AG09309 (cell line): ENCODE data around the gene ITGB1BP1.

Experiments used
- DNase-seq: peaks from one replicate; pipeline ENCODE4 v3.0.0-alpha.2; 2010; ENCODE audit warnings: low read depth
- H3K4me3 ChIP-seq: 2 replicates; pipeline ENCODE4 v1.5.1; 2011; ENCODE audit warnings: mild to moderate bottlenecking, low read depth, low read length, moderate library complexity; ENCODE audit not compliant: control insufficient read depth
- TF ChIP-seq, protein P1 (sequence below): IDR thresholded peaks from 2 replicates; pipeline ENCODE4 v1.5.1; 2011; ENCODE audit warnings: mild to moderate bottlenecking, low read depth, low read length, inconsistent platforms; ENCODE audit not compliant: insufficient read depth, control insufficient read depth; ENCODE audit errors: missing control alignments

ITGB1BP1 gene

GRCh38 chr2:9430316-9431293 is 7.3 kb upstream of the ITGB1BP1 start:
- DNase-seq = no peak
- TF ChIP-seq, protein P1, sequence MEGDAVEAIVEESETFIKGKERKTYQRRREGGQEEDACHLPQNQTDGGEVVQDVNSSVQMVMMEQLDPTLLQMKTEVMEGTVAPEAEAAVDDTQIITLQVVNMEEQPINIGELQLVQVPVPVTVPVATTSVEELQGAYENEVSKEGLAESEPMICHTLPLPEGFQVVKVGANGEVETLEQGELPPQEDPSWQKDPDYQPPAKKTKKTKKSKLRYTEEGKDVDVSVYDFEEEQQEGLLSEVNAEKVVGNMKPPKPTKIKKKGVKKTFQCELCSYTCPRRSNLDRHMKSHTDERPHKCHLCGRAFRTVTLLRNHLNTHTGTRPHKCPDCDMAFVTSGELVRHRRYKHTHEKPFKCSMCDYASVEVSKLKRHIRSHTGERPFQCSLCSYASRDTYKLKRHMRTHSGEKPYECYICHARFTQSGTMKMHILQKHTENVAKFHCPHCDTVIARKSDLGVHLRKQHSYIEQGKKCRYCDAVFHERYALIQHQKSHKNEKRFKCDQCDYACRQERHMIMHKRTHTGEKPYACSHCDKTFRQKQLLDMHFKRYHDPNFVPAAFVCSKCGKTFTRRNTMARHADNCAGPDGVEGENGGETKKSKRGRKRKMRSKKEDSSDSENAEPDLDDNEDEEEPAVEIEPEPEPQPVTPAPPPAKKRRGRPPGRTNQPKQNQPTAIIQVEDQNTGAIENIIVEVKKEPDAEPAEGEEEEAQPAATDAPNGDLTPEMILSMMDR = no peak
- H3K4me3 ChIP-seq = no peak overlapping the region

- no peak for DNase-seq
- TF ChIP-seq, protein P1 = no peak
- no peak overlapping the region for H3K4me3 ChIP-seq
These were observed 5.7 kb upstream of the ITGB1BP1 start for GRCh38 chr2:9428965-9429577.

- TF ChIP-seq, protein P1 = no peak
- no peak for DNase-seq
These were observed 1.3 kb upstream of the ITGB1BP1 start for GRCh38 chr2:9424447-9425164.

GRCh38 chr2:9423922-9424272 is 569 bp upstream of the ITGB1BP1 start:
- H3K4me3 ChIP-seq = peak overlapping the region; percentile 52
- DNase-seq = no peak
- TF ChIP-seq, protein P1 = no peak

More at GRCh38 chr2:9424447-9425164, 1.3 kb upstream of the ITGB1BP1 start:
- peak overlapping the region; percentile 52 for H3K4me3 ChIP-seq

GRCh38 chr2:9422321-9423099 is 818 bp downstream of the ITGB1BP1 start:
- DNase-seq = no peak
- TF ChIP-seq, protein P1 = no peak
- peak overlapping the region; percentile 52 for H3K4me3 ChIP-seq

DNA sequence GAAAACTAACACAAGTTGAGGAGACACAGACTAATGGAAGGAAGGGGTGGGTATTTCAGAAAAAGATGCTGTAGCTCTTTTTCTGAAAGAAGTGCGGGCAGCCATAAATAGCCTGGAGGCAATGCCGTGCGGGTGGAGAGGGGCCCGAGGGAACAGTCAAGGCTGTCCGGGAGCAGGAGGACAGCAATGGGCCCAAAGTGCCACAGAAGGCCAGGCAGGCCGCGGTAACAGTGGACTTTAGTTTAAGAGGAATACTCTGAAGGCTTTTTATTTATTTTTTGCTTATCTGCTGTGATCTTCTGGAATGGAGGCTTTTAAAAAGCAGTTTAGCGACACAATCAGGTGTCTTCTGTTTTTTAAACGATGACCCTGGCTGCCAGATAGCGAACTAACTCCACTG is 2.8 kb downstream of the ITGB1BP1 start:
- TF ChIP-seq, protein P1 = no peak
- no peak overlapping the region for H3K4me3 ChIP-seq
- DNase-seq = no peak
